ENCODE data around the gene EIF2S2. TPM values are rescaled to one million over a fixed set of nuclear protein-coding genes. Genes with fewer than 3 reads are reported as not detected.

Gene EIF2S2
- total RNA-seq, 2 donors from 2014 or later, result 45.0 to 50.2 TPM

- DNase-seq (ENCODE audit: low spot score), result no peak
- intact Hi-C loops (cut with DNase I), result loop anchor here in 1 of 2 donors (5.0 kb wide), 2 partner anchors 187 to 262 kb away; no protein-coding TSS in a partner anchor
Observed at GRCh38 chr20:34124469-34125249, 12.6 kb upstream of the EIF2S2 start.

GRCh38 chr20:34123309-34123708 is 11.3 kb upstream of the EIF2S2 start:
- no peak for DNase-seq (ENCODE audit: low spot score)
- intact Hi-C loops (cut with DNase I), result no loop called here

GRCh38 chr20:34122274-34122980 is 10.4 kb upstream of the EIF2S2 start:
- intact Hi-C loops (cut with DNase I), result no loop called here
- no peak for DNase-seq (ENCODE audit: low spot score)

- DNase-seq (ENCODE audit: low spot score), result no peak
- intact Hi-C loops (cut with DNase I), result no loop called here
Observed at GRCh38 chr20:34120213-34120612, 8.2 kb upstream of the EIF2S2 start.

- DNase-seq (ENCODE audit: low spot score), result no peak
- intact Hi-C loops (cut with DNase I), result no loop called here
Observed at GRCh38 chr20:34115232-34115631, 3.2 kb upstream of the EIF2S2 start.

GRCh38 chr20:34114809-34115208 is 2.8 kb upstream of the EIF2S2 start:
- DNase-seq (ENCODE audit: low spot score), result no peak
- intact Hi-C loops (cut with DNase I), result no loop called here

- intact Hi-C loops (cut with DNase I), result no loop called here
- DNase-seq (ENCODE audit: low spot score), result no peak
Observed at GRCh38 chr20:34112600-34113101, 608 bp upstream of the EIF2S2 start.

- intact Hi-C loops (cut with DNase I), result no loop called here
- DNase-seq (ENCODE audit: low spot score), result peak; percentile 82
Observed at GRCh38 chr20:34110745-34111641, 1.1 kb downstream of the EIF2S2 start.

- intact Hi-C loops (cut with DNase I), result no loop called here
- DNase-seq (ENCODE audit: low spot score), result no peak
Observed at GRCh38 chr20:34110025-34110744, 1.9 kb downstream of the EIF2S2 start.

GRCh38 chr20:34109442-34109841 is 2.6 kb downstream of the EIF2S2 start:
- intact Hi-C loops (cut with DNase I), result no loop called here
- DNase-seq (ENCODE audit: low spot score), result no peak

- DNase-seq (ENCODE audit: low spot score), result no peak
- intact Hi-C loops (cut with DNase I), result no loop called here
Observed at GRCh38 chr20:34108616-34109174, 3.3 kb downstream of the EIF2S2 start.

- intact Hi-C loops (cut with DNase I), result no loop called here
- no peak for DNase-seq (ENCODE audit: low spot score)
Observed at GRCh38 chr20:34105978-34106675, 5.9 kb downstream of the EIF2S2 start.

GRCh38 chr20:34104059-34104458 is 8.0 kb downstream of the EIF2S2 start:
- no peak for DNase-seq (ENCODE audit: low spot score)
- intact Hi-C loops (cut with DNase I), result no loop called here

- intact Hi-C loops (cut with DNase I), result loop anchor here in 1 of 2 donors (1.0 kb wide), 1 partner anchor 25 kb away; no protein-coding TSS in a partner anchor
- DNase-seq (ENCODE audit: low spot score), result no peak
Observed at GRCh38 chr20:34102342-34102741, 9.7 kb downstream of the EIF2S2 start.

GRCh38 chr20:34100576-34100975 is 11.5 kb downstream of the EIF2S2 start:
- intact Hi-C loops (cut with DNase I), result no loop called here
- no peak for DNase-seq (ENCODE audit: low spot score)

GRCh38 chr20:34099675-34100074 is 12.4 kb downstream of the EIF2S2 start:
- intact Hi-C loops (cut with DNase I), result no loop called here
- no peak for DNase-seq (ENCODE audit: low spot score)

GRCh38 chr20:34098570-34098969 is 13.5 kb downstream of the EIF2S2 start:
- intact Hi-C loops (cut with DNase I), result no loop called here

More at GRCh38 chr20:34098570-34098969, 13.5 kb downstream of the EIF2S2 start:
- DNase-seq (ENCODE audit: low spot score), result no peak
